Right cardiac atrium (tissue), 5 donors: ENCODE data around the gene HSD17B8. TPM values are rescaled to one million over a fixed set of nuclear protein-coding genes. Genes with fewer than 3 reads are reported as not detected.
"Not testable (repeated sequence)": the region's sequence is repeated elsewhere in the genome, so short reads cannot be mapped to it uniquely, and the experiment has no call there.

Source experiments
- ATAC-seq, 2 donors: fragments of 200-7000 bp; cut with Tn5 transposase; one replicate each; pipeline versions ENCODE4 v1.8.0 to v1.9.1; 2020; ENCODE audit warnings: moderate library complexity in 2 of 2, mild to moderate bottlenecking in 1 of 2
- DNase-seq, 3 donors: peaks; one replicate each; pipeline ENCODE4 v3.0.0-alpha.2; 2020
- H3K27ac ChIP-seq: one replicate; pipeline ENCODE4 v1.5.1; 2013; ENCODE audit warnings: mild to moderate bottlenecking, low read length, control low read depth, moderate library complexity
- H3K27me3 ChIP-seq: one replicate; pipeline ENCODE4 v1.6.1; 2013; ENCODE audit not compliant: control insufficient read depth, insufficient read depth
- H3K4me1 ChIP-seq: one replicate; pipeline ENCODE4 v1.6.1; 2013; ENCODE audit warnings: low read length; ENCODE audit not compliant: control insufficient read depth, insufficient read depth
- H3K4me3 ChIP-seq: one replicate; pipeline ENCODE4 v1.5.1; 2013; ENCODE audit warnings: low read length, control low read depth
- H3K9me3 ChIP-seq: one replicate; pipeline ENCODE4 v1.6.1; 2013; ENCODE audit warnings: low read length; ENCODE audit not compliant: control insufficient read depth
- WGBS: extraction: QIAGEN DNeasy Blood & Tissue Kit; methylation state at CpG from one replicate; pipeline ENCODE4 v1.1.7; 2013; 5-methylcytosine and 5-hydroxymethylcytosine counted together
- intact Hi-C, 4 donors: fragments of 100-400 bp; cut with DNase I; formaldehyde crosslinking; loops; one replicate each; pipeline versions ENCODE4 v1.11.0 to v1.14.0; 2022 to 2023
- polyA plus RNA-seq: library from polyadenylated mRNA; stranded (reverse); fragments of 200-250 nt; gene quantifications from one replicate; pipeline ENCODE4 v1.2.3, GENCODE V29; 2013
- total RNA-seq, 4 donors: library from RNA; stranded (reverse); fragmentation: NEBNext Ultra II Directional; extraction: Animal tissue kit (Norgen Biotek cat#: 25700); gene quantifications; one replicate each; pipeline ENCODE4 v1.2.1, GENCODE V29; 2021
- donor health status: healthy with polysubstance abuse.
- donor health status: DM: no; HTN: yes; CAD: no.
- donor health status: DM: no; HTN: no; CAD: no.
- donor health status: DM: no; HTN: yes; CAD: no; lungs with severe emphysema.
- donor health status: DM: yes; HTN: yes; CAD: no.

The HSD17B8 gene
- total and polyA plus RNA-seq, 5 donors = 16.9 to 20.2 (median 18.4) TPM

DNA sequence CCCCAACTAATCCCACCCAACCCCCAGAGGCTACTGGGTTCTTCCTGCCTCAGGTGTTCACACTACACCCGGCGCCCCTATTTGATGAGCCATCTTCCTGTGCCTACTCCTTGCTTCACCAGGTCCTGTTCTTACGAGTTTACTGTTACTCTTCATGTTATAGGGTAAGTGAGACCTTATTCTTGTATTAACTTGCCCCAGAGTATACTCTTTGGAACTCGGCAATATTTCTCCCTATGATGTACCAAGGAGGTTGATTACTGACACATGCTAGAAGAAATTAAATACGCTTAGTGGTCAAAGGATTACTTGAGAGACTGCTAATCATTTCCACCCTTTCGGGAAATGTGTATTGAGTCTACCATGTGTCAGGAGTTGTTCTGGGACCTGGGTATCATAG, 12.8 kb downstream of the HSD17B8 start:
- no peaks in the 10 kb centered on the region for H3K27me3 ChIP-seq
- no peaks in the 10 kb centered on the region for H3K9me3 ChIP-seq
- 84% methylated on average over 6 of the region's 6 CpGs for WGBS
- H3K4me1 ChIP-seq = no peaks in the 10 kb centered on the region
- intact Hi-C loops = no loop called here
- ATAC-seq = no peak
- DNase-seq = no peak
- no peak overlapping the region for H3K4me3 ChIP-seq
- no peak overlapping the region for H3K27ac ChIP-seq

DNA sequence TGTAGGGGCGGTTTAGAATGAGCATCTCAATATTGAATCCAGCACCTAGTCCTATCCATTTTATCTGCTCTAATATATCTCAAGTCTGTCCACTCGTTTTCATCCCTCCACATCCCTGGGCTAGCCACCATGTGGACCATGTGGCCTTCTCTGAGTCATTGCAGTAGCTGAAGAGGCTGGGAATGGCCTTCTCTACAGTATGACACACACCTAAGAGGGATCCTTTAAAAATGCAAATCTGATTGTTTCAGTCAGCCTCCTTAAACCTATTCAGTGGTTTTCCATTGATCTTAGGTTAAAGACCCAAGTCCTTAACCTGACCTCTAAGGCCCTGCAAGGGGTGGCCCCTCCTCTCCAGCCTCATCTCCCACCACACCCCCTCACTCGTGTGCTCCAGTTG, 13.2 kb downstream of the HSD17B8 start:
- DNase-seq = no peak
- 54% methylated on average over 3 of the region's 3 CpGs for WGBS
- no peaks in the 10 kb centered on the region for H3K4me1 ChIP-seq
- H3K27me3 ChIP-seq = no peaks in the 10 kb centered on the region
- intact Hi-C loops = no loop called here
- H3K9me3 ChIP-seq = no peaks in the 10 kb centered on the region
- no peak overlapping the region for H3K4me3 ChIP-seq
- H3K27ac ChIP-seq = no peak overlapping the region
- ATAC-seq = no peak

GRCh38 chr6:33226503-33227120, 22.2 kb downstream of the HSD17B8 start:
- intact Hi-C loops, H3K4me1 ChIP-seq, H3K27me3 ChIP-seq, DNase-seq, H3K27ac ChIP-seq, H3K9me3 ChIP-seq, H3K4me3 ChIP-seq, ATAC-seq: not testable (repeated sequence)
- WGBS = 45% methylated on average over 14 of the region's 14 CpGs

DNA sequence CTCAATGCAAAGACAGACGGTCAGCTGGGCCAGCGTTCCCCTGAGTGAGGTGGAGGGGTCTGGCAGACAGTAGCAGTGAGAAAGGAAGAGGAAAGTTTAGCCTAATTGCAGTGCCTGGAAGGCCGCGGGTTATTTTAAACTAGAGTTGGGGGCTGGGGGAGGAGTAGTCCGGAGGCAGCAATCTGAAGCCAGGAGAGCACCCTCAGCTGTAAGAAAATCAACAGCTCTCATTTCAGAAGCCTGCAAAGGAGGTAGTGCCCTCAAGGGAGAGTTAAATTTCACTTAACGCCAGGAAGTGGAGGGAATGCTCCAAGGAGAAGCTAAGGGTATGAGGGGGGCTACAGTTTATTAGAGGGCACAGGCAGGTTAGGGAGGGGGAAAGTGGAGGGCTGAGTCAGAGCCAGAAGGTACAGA, 30.8 kb downstream of the HSD17B8 start:
- no peak overlapping the region for H3K4me3 ChIP-seq
- WGBS = 16% methylated on average over 6 of the region's 6 CpGs
- no peak for ATAC-seq
- H3K27me3 ChIP-seq = no peaks in the 10 kb centered on the region
- intact Hi-C loops = no loop called here
- no peak overlapping the region for H3K27ac ChIP-seq
- peaks cover 1% of the 10 kb centered on the region for H3K4me1 ChIP-seq
- no peaks in the 10 kb centered on the region for H3K9me3 ChIP-seq
- no peak for DNase-seq

GRCh38 chr6:33236328-33236727, 31.9 kb downstream of the HSD17B8 start:
- Histone ChIP-seq H3K27me3 (no peaks in the 10 kb centered on the region), H3K9me3 (no peaks in the 10 kb centered on the region), H3K27ac (no peak overlapping the region), H3K4me1 (peaks cover 1% of the 10 kb centered on the region), H3K4me3 (no peak overlapping the region)
- intact Hi-C loops = no loop called here
- ATAC-seq (no peak), DNase-seq (no peak)

DNA sequence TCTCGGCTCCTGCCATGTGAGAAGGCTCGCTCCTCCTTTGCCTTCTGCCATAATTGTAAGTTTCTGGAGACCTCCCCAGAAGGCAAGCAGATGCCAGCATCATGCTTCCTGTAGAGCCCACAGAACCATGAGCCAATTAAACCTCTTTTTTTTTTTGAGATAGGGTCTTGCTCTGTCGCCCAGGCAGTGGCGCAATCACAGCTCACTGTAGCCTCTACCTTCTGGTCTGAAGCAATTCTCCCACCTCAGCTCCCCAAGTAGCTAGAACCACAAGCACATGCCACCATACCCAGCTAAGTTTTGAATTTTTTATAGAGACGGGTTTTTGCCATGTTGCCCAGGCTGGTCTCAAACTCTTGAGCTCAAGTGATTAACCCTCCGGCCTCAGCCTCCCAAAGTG, 32.4 kb downstream of the HSD17B8 start:
- Histone ChIP-seq H3K27me3 (no peaks in the 10 kb centered on the region), H3K4me3 (no peak overlapping the region), H3K9me3 (no peaks in the 10 kb centered on the region), H3K27ac (no peak overlapping the region), H3K4me1 (peaks cover 1% of the 10 kb centered on the region)
- no peak for DNase-seq
- intact Hi-C loops = no loop called here
- ATAC-seq = no peak
- 87% methylated on average over 6 of the region's 6 CpGs for WGBS

- no peaks in the 10 kb centered on the region for H3K27me3 ChIP-seq
- intact Hi-C loops = no loop called here
- H3K4me1 ChIP-seq = peaks cover 1% of the 10 kb centered on the region
- ATAC-seq (no peak), DNase-seq (no peak)
- WGBS = 58% methylated on average over 2 of the region's 2 CpGs
- no peaks in the 10 kb centered on the region for H3K9me3 ChIP-seq
- no peak overlapping the region for H3K27ac ChIP-seq
- no peak overlapping the region for H3K4me3 ChIP-seq
These were observed 33.3 kb downstream of the HSD17B8 start for GRCh38 chr6:33237741-33238140.

GRCh38 chr6:33241968-33242367, 37.5 kb downstream of the HSD17B8 start:
- no peak overlapping the region for H3K4me3 ChIP-seq
- no peak for ATAC-seq
- no peak overlapping the region for H3K27ac ChIP-seq
- no peaks in the 10 kb centered on the region for H3K27me3 ChIP-seq
- no peak for DNase-seq
- intact Hi-C loops = loop anchor here in 3 of 4 donors (5.0 to 10.0 kb wide), 3 partner anchors 67 to 117 kb away; no protein-coding TSS in a partner anchor
- 59% methylated on average over 3 of the region's 3 CpGs for WGBS
- H3K9me3 ChIP-seq = no peaks in the 10 kb centered on the region
- no peaks in the 10 kb centered on the region for H3K4me1 ChIP-seq

- ATAC-seq (no peak), DNase-seq (no peak)
- 30% methylated on average over 1 of the region's 1 CpG for WGBS
- intact Hi-C loops = loop anchor here in 3 of 4 donors (5.0 to 10.0 kb wide), 3 partner anchors 69 to 119 kb away; no protein-coding TSS in a partner anchor
- Histone ChIP-seq H3K9me3 (no peaks in the 10 kb centered on the region), H3K4me3 (no peak overlapping the region), H3K27ac (no peak overlapping the region), H3K4me1 (no peaks in the 10 kb centered on the region), H3K27me3 (no peaks in the 10 kb centered on the region)
These were observed 39.0 kb downstream of the HSD17B8 start for GRCh38 chr6:33243476-33243875.

- peak overlapping the region; percentile 47 for H3K4me3 ChIP-seq
- no peaks in the 10 kb centered on the region for H3K27me3 ChIP-seq
- H3K4me1 ChIP-seq = peaks cover 4% of the 10 kb centered on the region
- ATAC-seq = peak; percentile 61 to 76
- H3K27ac ChIP-seq = peak overlapping the region; percentile 94
- 2% methylated on average over 28 of the region's 28 CpGs for WGBS
- intact Hi-C loops = loop anchor here (1.0 to 10.0 kb wide), 6 partner anchors 73 to 231 kb away; no protein-coding TSS in a partner anchor
- no peaks in the 10 kb centered on the region for H3K9me3 ChIP-seq
- peak; percentile 85 to 96 (median 94) for DNase-seq
These were observed 43.7 kb downstream of the HSD17B8 start for GRCh38 chr6:33247977-33248642.

GRCh38 chr6:33248643-33248931, 44.1 kb downstream of the HSD17B8 start:
- WGBS = under 1% methylated on average over 18 of the region's 18 CpGs
- H3K27me3 ChIP-seq = no peaks in the 10 kb centered on the region
- H3K9me3 ChIP-seq = no peaks in the 10 kb centered on the region
- intact Hi-C loops = loop anchor here (1.0 to 10.0 kb wide), 6 partner anchors 74 to 231 kb away; no protein-coding TSS in a partner anchor
- peaks cover 4% of the 10 kb centered on the region for H3K4me1 ChIP-seq
- H3K27ac ChIP-seq = peak overlapping the region; percentile 94
- peak; percentile 4 to 13 for ATAC-seq
- H3K4me3 ChIP-seq = peak overlapping the region; percentile 47
- no peak for DNase-seq
